ENCODE results near the gene PDIA2.
"Not testable (repeated sequence)": the region's sequence is repeated elsewhere in the genome, so short reads cannot be mapped to it uniquely, and the experiment has no call there.

The PDIA2 gene

GRCh38 chr16:283033-283805 is at the start of gene PDIA2:
TSS of gene PDIA2 (plus strand) at chr16:283164. CDS start at chr16:283170, 6 bp downstream.
- DNase-seq, result no peak

GRCh38 chr16:234468-235305 is 48.3 kb upstream of the PDIA2 start, which contains the start of gene FAM234A:
TSS of gene FAM234A (plus strand) at chr16:234821. CDS start at chr16:254414, 19,593 bp downstream.
- DNase-seq, result peak; percentile 97

- peak; percentile 21 for DNase-seq
Observed at GRCh38 chr16:239948-240277, 43.1 kb upstream of the PDIA2 start.

- DNase-seq, result no peak
Observed at GRCh38 chr16:240559-240958, 42.4 kb upstream of the PDIA2 start.

- no peak for DNase-seq
Observed at GRCh38 chr16:242281-242680, 40.7 kb upstream of the PDIA2 start.

GRCh38 chr16:243348-243747 is 39.6 kb upstream of the PDIA2 start:
- no peak for DNase-seq

- DNase-seq, result no peak
Observed at GRCh38 chr16:245105-245504, 37.9 kb upstream of the PDIA2 start.

GRCh38 chr16:247027-247426 is 35.9 kb upstream of the PDIA2 start:
- no peak for DNase-seq

GRCh38 chr16:249431-249830 is 33.5 kb upstream of the PDIA2 start:
- DNase-seq, result no peak

GRCh38 chr16:252366-253337 is 30.3 kb upstream of the PDIA2 start:
- peak; percentile 67 for DNase-seq

GRCh38 chr16:253833-254232 is 29.1 kb upstream of the PDIA2 start:
- no peak for DNase-seq

- DNase-seq, result no peak
Observed at GRCh38 chr16:254461-254860, 28.5 kb upstream of the PDIA2 start.

GRCh38 chr16:255183-255582 is 27.8 kb upstream of the PDIA2 start:
- DNase-seq, result no peak

GRCh38 chr16:258091-258490 is 24.9 kb upstream of the PDIA2 start:
- DNase-seq, result not testable (repeated sequence)

- no peak for DNase-seq
Observed at GRCh38 chr16:259226-259625, 23.7 kb upstream of the PDIA2 start.

GRCh38 chr16:259814-260253 is 23.1 kb upstream of the PDIA2 start:
- no peak for DNase-seq

GRCh38 chr16:260326-260725 is 22.6 kb upstream of the PDIA2 start:
- no peak for DNase-seq

GRCh38 chr16:261031-261691 is 21.8 kb upstream of the PDIA2 start:
- DNase-seq, result no peak

GRCh38 chr16:262121-262745 is 20.7 kb upstream of the PDIA2 start:
- no peak for DNase-seq

GRCh38 chr16:263182-263774 is 19.7 kb upstream of the PDIA2 start:
- DNase-seq, result no peak

GRCh38 chr16:263944-264343 is 19.0 kb upstream of the PDIA2 start:
- DNase-seq, result no peak

All from suppressor macrophage treated with lipopolysaccharide for 4 hours (primary cell).